ENCODE results near the gene CPNE4.
"Not testable (repeated sequence)": the region's sequence is repeated elsewhere in the genome, so short reads cannot be mapped to it uniquely, and the experiment has no call there.

CPNE4 gene

GRCh38 chr3:131892331-131892730, 142.5 kb downstream of the CPNE4 start:
- H3K9me3 Mint-ChIP-seq = no peaks in the 10 kb centered on the region
- no peak overlapping the region for H3K27ac Mint-ChIP-seq
- H3K27me3 Mint-ChIP-seq = no peaks in the 10 kb centered on the region
- no peak overlapping the region for H3K4me3 Mint-ChIP-seq
- DNase-seq = no peak
- H3K4me1 Mint-ChIP-seq = no peaks in the 10 kb centered on the region
- no peak for ATAC-seq

- H3K4me3 Mint-ChIP-seq, DNase-seq, H3K27me3 Mint-ChIP-seq, H3K4me1 Mint-ChIP-seq, H3K27ac Mint-ChIP-seq, ATAC-seq, H3K9me3 Mint-ChIP-seq: not testable (repeated sequence)
Measured at GRCh38 chr3:131885871-131886270, 148.9 kb downstream of the CPNE4 start.

GRCh38 chr3:131883711-131884407, 151.0 kb downstream of the CPNE4 start:
- Mint-ChIP-seq H3K4me3 (no peak overlapping the region), H3K27me3 (no peaks in the 10 kb centered on the region), H3K27ac (no peak overlapping the region), H3K4me1 (no peaks in the 10 kb centered on the region), H3K9me3 (no peaks in the 10 kb centered on the region)
- DNase-seq (no peak), ATAC-seq (no peak)

GRCh38 chr3:131883086-131883485, 151.7 kb downstream of the CPNE4 start:
- no peak overlapping the region for H3K27ac Mint-ChIP-seq

GRCh38 chr3:131881777-131882176, 153.0 kb downstream of the CPNE4 start:
- ATAC-seq (no peak), DNase-seq (no peak)
- no peaks in the 10 kb centered on the region for H3K27me3 Mint-ChIP-seq
- no peak overlapping the region for H3K27ac Mint-ChIP-seq
- no peaks in the 10 kb centered on the region for H3K4me1 Mint-ChIP-seq
- no peak overlapping the region for H3K4me3 Mint-ChIP-seq
- H3K9me3 Mint-ChIP-seq = no peaks in the 10 kb centered on the region

More at GRCh38 chr3:131883086-131883485, 151.7 kb downstream of the CPNE4 start:
- DNase-seq (no peak), ATAC-seq (no peak)
- H3K27me3 Mint-ChIP-seq = no peaks in the 10 kb centered on the region
- H3K4me1 Mint-ChIP-seq = no peaks in the 10 kb centered on the region
- H3K4me3 Mint-ChIP-seq = no peak overlapping the region
- no peaks in the 10 kb centered on the region for H3K9me3 Mint-ChIP-seq

GRCh38 chr3:131880948-131881347, 153.9 kb downstream of the CPNE4 start:
- DNase-seq (no peak), ATAC-seq (no peak)
- no peak overlapping the region for H3K27ac Mint-ChIP-seq
- H3K4me1 Mint-ChIP-seq = no peaks in the 10 kb centered on the region
- no peak overlapping the region for H3K4me3 Mint-ChIP-seq
- H3K9me3 Mint-ChIP-seq = no peaks in the 10 kb centered on the region
- H3K27me3 Mint-ChIP-seq = no peaks in the 10 kb centered on the region

- DNase-seq (no peak), ATAC-seq (no peak)
- Mint-ChIP-seq H3K4me1 (no peaks in the 10 kb centered on the region), H3K9me3 (peaks cover 0 to 7% of the 10 kb centered on the region in 2 donors), H3K27ac (no peak overlapping the region), H3K4me3 (no peak overlapping the region), H3K27me3 (peaks cover 10% of the 10 kb centered on the region)
Measured at GRCh38 chr3:131868203-131868602, 166.6 kb downstream of the CPNE4 start.

- no peaks in the 10 kb centered on the region for H3K27me3 Mint-ChIP-seq
- no peak for ATAC-seq
Measured at GRCh38 chr3:131856171-131856570, 178.6 kb downstream of the CPNE4 start.

GRCh38 chr3:131850223-131850622, 184.6 kb downstream of the CPNE4 start:
- Mint-ChIP-seq H3K4me3 (no peak overlapping the region), H3K9me3 (no peaks in the 10 kb centered on the region), H3K27ac (no peak overlapping the region), H3K4me1 (no peaks in the 10 kb centered on the region), H3K27me3 (no peaks in the 10 kb centered on the region)
- DNase-seq (no peak), ATAC-seq (no peak)

More at GRCh38 chr3:131856171-131856570, 178.6 kb downstream of the CPNE4 start:
- H3K4me1 Mint-ChIP-seq = no peaks in the 10 kb centered on the region
- no peak overlapping the region for H3K4me3 Mint-ChIP-seq
- H3K9me3 Mint-ChIP-seq = no peaks in the 10 kb centered on the region
- DNase-seq = no peak
- H3K27ac Mint-ChIP-seq = no peak overlapping the region

GRCh38 chr3:131849616-131850015, 185.2 kb downstream of the CPNE4 start:
- H3K4me3 Mint-ChIP-seq = no peak overlapping the region
- ATAC-seq (no peak), DNase-seq (no peak)
- H3K4me1 Mint-ChIP-seq = no peaks in the 10 kb centered on the region
- H3K9me3 Mint-ChIP-seq = no peaks in the 10 kb centered on the region
- no peak overlapping the region for H3K27ac Mint-ChIP-seq
- no peaks in the 10 kb centered on the region for H3K27me3 Mint-ChIP-seq

- Mint-ChIP-seq H3K4me1 (no peaks in the 10 kb centered on the region), H3K4me3 (no peak overlapping the region), H3K27ac (no peak overlapping the region), H3K27me3 (no peaks in the 10 kb centered on the region), H3K9me3 (no peaks in the 10 kb centered on the region)
- no peak for DNase-seq
- ATAC-seq = no peak
Measured at GRCh38 chr3:131847966-131848510, 186.8 kb downstream of the CPNE4 start.

- Mint-ChIP-seq H3K27me3 (no peaks in the 10 kb centered on the region), H3K27ac (no peak overlapping the region), H3K9me3 (no peaks in the 10 kb centered on the region), H3K4me1 (no peaks in the 10 kb centered on the region), H3K4me3 (no peak overlapping the region)
- DNase-seq = no peak
- no peak for ATAC-seq
Measured at GRCh38 chr3:131846296-131846924, 188.4 kb downstream of the CPNE4 start.

GRCh38 chr3:131843174-131843573, 191.6 kb downstream of the CPNE4 start:
- H3K27me3 Mint-ChIP-seq = no peaks in the 10 kb centered on the region
- DNase-seq (no peak), ATAC-seq (no peak)
- no peak overlapping the region for H3K4me3 Mint-ChIP-seq
- no peaks in the 10 kb centered on the region for H3K9me3 Mint-ChIP-seq
- H3K4me1 Mint-ChIP-seq = no peaks in the 10 kb centered on the region
- no peak overlapping the region for H3K27ac Mint-ChIP-seq

GRCh38 chr3:131840156-131840797, 194.5 kb downstream of the CPNE4 start:
- no peak overlapping the region for H3K4me3 Mint-ChIP-seq
- ATAC-seq (no peak), DNase-seq (no peak)
- no peaks in the 10 kb centered on the region for H3K27me3 Mint-ChIP-seq
- H3K9me3 Mint-ChIP-seq = no peaks in the 10 kb centered on the region
- no peaks in the 10 kb centered on the region for H3K4me1 Mint-ChIP-seq
- H3K27ac Mint-ChIP-seq = no peak overlapping the region

GRCh38 chr3:131835906-131836305, 198.9 kb downstream of the CPNE4 start:
- Mint-ChIP-seq H3K4me3 (no peak overlapping the region), H3K27me3 (no peaks in the 10 kb centered on the region), H3K4me1 (no peaks in the 10 kb centered on the region), H3K27ac (no peak overlapping the region), H3K9me3 (no peaks in the 10 kb centered on the region)
- ATAC-seq (no peak), DNase-seq (no peak)

GRCh38 chr3:131831608-131832007, 203.2 kb downstream of the CPNE4 start:
- Mint-ChIP-seq H3K27ac (no peak overlapping the region), H3K27me3 (no peaks in the 10 kb centered on the region), H3K9me3 (peaks cover 5 to 11% of the 10 kb centered on the region in 2 donors), H3K4me1 (no peaks in the 10 kb centered on the region), H3K4me3 (no peak overlapping the region)
- DNase-seq = no peak
- no peak for ATAC-seq
